Body of pancreas (tissue), 4 donors: ENCODE results near the gene GVQW3.

Experiments used
- POLR2A ChIP-seq, 3 donors: fragments of 450-650 bp; IDR thresholded peaks; one replicate each; pipeline ENCODE4 v1.6.1; 2016; ENCODE audit warnings: antibody characterized with exemption in 3 of 3, mild to moderate bottlenecking in 2 of 3
- TF ChIP-seq, protein P1 (sequence below), 7 experiments: fragments of 450-650 bp in 4 of 7; fragments of 200-600 bp in 3 of 7; sonication (generic) in 3 of 7; IDR thresholded peaks; one replicate each; pipeline ENCODE4 v1.5.1; 2016 to 2019; ENCODE audit warnings: antibody characterized with exemption in 7 of 7

DNA sequence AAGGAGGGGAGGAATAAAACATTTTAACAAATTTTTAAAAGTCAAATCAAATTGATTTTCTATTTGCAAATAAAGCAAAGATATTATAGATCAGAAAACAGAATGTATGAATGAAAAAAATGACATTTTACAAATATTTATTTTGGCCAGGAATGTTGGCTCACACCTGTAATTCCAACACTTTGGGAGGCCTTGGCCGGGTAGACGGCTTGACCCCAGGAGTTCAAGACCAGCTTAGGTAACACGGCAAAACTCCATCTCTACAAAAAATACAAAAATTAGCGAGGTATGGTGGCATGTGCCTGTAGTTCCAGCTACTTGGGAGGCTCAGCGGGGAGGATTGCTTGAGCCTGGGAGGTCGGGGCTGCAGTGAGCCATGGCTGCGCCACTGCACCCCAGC is 18.4 kb upstream of the GVQW3 start:
- TF ChIP-seq, protein P1, sequence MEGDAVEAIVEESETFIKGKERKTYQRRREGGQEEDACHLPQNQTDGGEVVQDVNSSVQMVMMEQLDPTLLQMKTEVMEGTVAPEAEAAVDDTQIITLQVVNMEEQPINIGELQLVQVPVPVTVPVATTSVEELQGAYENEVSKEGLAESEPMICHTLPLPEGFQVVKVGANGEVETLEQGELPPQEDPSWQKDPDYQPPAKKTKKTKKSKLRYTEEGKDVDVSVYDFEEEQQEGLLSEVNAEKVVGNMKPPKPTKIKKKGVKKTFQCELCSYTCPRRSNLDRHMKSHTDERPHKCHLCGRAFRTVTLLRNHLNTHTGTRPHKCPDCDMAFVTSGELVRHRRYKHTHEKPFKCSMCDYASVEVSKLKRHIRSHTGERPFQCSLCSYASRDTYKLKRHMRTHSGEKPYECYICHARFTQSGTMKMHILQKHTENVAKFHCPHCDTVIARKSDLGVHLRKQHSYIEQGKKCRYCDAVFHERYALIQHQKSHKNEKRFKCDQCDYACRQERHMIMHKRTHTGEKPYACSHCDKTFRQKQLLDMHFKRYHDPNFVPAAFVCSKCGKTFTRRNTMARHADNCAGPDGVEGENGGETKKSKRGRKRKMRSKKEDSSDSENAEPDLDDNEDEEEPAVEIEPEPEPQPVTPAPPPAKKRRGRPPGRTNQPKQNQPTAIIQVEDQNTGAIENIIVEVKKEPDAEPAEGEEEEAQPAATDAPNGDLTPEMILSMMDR (IDR thresholded peaks at IDR 0.05), result no peak
- no peak for TF ChIP-seq POLR2A (IDR thresholded peaks at IDR 0.05)
